GM12878 (cell line): ENCODE measurements around the gene RIN1. TPM values are rescaled to one million over a fixed set of nuclear protein-coding genes. Genes with fewer than 3 reads are reported as not detected.
A peak's percentile ranks its signal among the peaks of the same experiment; 100 is the strongest.

Source experiments
- ATF7 ChIP-seq: fragments of 450-650 bp; IDR thresholded peaks from 2 replicates; pipeline ENCODE4 v1.6.1; 2016; ENCODE audit warnings: low read depth, mild to moderate bottlenecking
- BACH1 ChIP-seq: fragments of 450-650 bp; IDR thresholded peaks from 2 replicates; pipeline ENCODE4 v1.6.1; 2017; ENCODE audit warnings: mild to moderate bottlenecking, borderline replicate concordance
- CBFB ChIP-seq: IDR thresholded peaks from 2 replicates; pipeline ENCODE4 v1.6.1; 2016; ENCODE audit warnings: antibody characterized with exemption, low read depth
- CREB1 ChIP-seq: IDR thresholded peaks from 2 replicates; pipeline ENCODE4 v1.6.1; 2012; ENCODE audit warnings: low read depth, mild to moderate bottlenecking, inconsistent platforms
- E2F4 ChIP-seq: IDR thresholded peaks from 2 replicates; pipeline ENCODE4 v1.6.1; 2012; ENCODE audit warnings: low read depth, low read length, improper control_type of control experiment
- EED ChIP-seq: sonication (generic); IDR thresholded peaks from 2 replicates; pipeline ENCODE4 v1.6.1; 2016; ENCODE audit warnings: antibody characterized with exemption, low read depth
- EP300 ChIP-seq, 2 experiments: fragments of 150-350 bp in 1 of 2; IDR thresholded peaks; 2 replicates each; pipeline ENCODE4 v1.6.1; 2011 to 2012; ENCODE audit warnings: low read depth in 2 of 2, low read length in 2 of 2, borderline replicate concordance in 1 of 2, improper control_type of control experiment in 1 of 2, inconsistent platforms in 1 of 2; ENCODE audit not compliant: control insufficient read depth in 1 of 2
- ESRRA ChIP-seq: IDR thresholded peaks from 2 replicates; pipeline ENCODE4 v1.6.1; 2012; ENCODE audit warnings: mild to moderate bottlenecking, low read length, improper control_type of control experiment
- HDGF ChIP-seq: fragments of 450-650 bp; IDR thresholded peaks from 2 replicates; pipeline ENCODE4 v1.6.1; 2016; ENCODE audit warnings: antibody characterized with exemption
- IKZF2 ChIP-seq, 2 experiments: fragments of 450-650 bp; IDR thresholded peaks; 2 replicates each; pipeline ENCODE4 v1.6.1; 2017; ENCODE audit warnings: mild to moderate bottlenecking in 2 of 2, moderate library complexity in 2 of 2
- KDM1A ChIP-seq: fragments of 200-600 bp; sonication (generic); IDR thresholded peaks from 2 replicates; pipeline ENCODE4 v1.6.1; 2016; ENCODE audit warnings: borderline replicate concordance
- KLF5 ChIP-seq: fragments of 450-650 bp; IDR thresholded peaks from 2 replicates; pipeline ENCODE4 v1.6.1; 2014; ENCODE audit warnings: mild to moderate bottlenecking; ENCODE audit not compliant: partially characterized antibody
- LARP7 ChIP-seq: fragments of 450-650 bp; IDR thresholded peaks from 2 replicates; pipeline ENCODE4 v1.6.1; 2017; ENCODE audit warnings: mild to moderate bottlenecking
- NFXL1 ChIP-seq: fragments of 450-650 bp; IDR thresholded peaks from 2 replicates; pipeline ENCODE4 v1.6.1; 2017; ENCODE audit warnings: antibody characterized with exemption, mild to moderate bottlenecking, borderline replicate concordance
- NR2F1 ChIP-seq: fragments of 450-650 bp; conservative IDR thresholded peaks from 2 replicates; pipeline ENCODE4 v1.6.1; 2017; ENCODE audit warnings: mild to moderate bottlenecking
- PAX8 ChIP-seq: fragments of 450-650 bp; IDR thresholded peaks from 2 replicates; pipeline ENCODE4 v1.6.1; 2017; ENCODE audit warnings: mild to moderate bottlenecking, moderate library complexity
- PKNOX1 ChIP-seq: fragments of 450-650 bp; IDR thresholded peaks from 2 replicates; pipeline ENCODE4 v1.6.1; 2016; ENCODE audit warnings: mild to moderate bottlenecking
- PML ChIP-seq: IDR thresholded peaks from 2 replicates; pipeline ENCODE4 v1.6.1; 2012; ENCODE audit warnings: low read length, inconsistent platforms
- RB1 ChIP-seq: fragments of 450-650 bp; formaldehyde crosslinking; IDR thresholded peaks from 2 replicates; pipeline ENCODE4 v1.6.1; 2017; ENCODE audit warnings: mild to moderate bottlenecking, borderline replicate concordance
- RCOR1 ChIP-seq: conservative IDR thresholded peaks from 2 replicates; pipeline ENCODE4 v1.6.1; 2012; ENCODE audit warnings: low read depth, low read length, improper control_type of control experiment
- RFX5 ChIP-seq: IDR thresholded peaks from 2 replicates; pipeline ENCODE4 v1.6.1; 2011; ENCODE audit warnings: low read depth, low read length, improper control_type of control experiment
- SIN3A ChIP-seq: IDR thresholded peaks from 2 replicates; pipeline ENCODE4 v1.6.1; 2012; ENCODE audit warnings: low read depth, low read length, improper control_type of control experiment
- SMARCA5 ChIP-seq: fragments of 450-650 bp; IDR thresholded peaks from 2 replicates; pipeline ENCODE4 v1.6.1; 2017; ENCODE audit warnings: mild to moderate bottlenecking
- SUZ12 ChIP-seq: fragments of 200-600 bp; sonication (generic); IDR thresholded peaks from one replicate; pipeline ENCODE4 v1.6.1; 2018; ENCODE audit warnings: antibody characterized with exemption, mild to moderate bottlenecking; ENCODE audit not compliant: unreplicated experiment
- TARDBP ChIP-seq: IDR thresholded peaks from 2 replicates; pipeline ENCODE4 v1.6.1; 2016; ENCODE audit warnings: borderline replicate concordance
- TCF3 ChIP-seq: IDR thresholded peaks from 2 replicates; pipeline ENCODE4 v1.6.1; 2012; ENCODE audit warnings: low read depth, mild to moderate bottlenecking, low read length, borderline replicate concordance; ENCODE audit not compliant: insufficient read depth
- YBX1 ChIP-seq: fragments of 450-650 bp; IDR thresholded peaks from 2 replicates; pipeline ENCODE4 v1.6.1; 2016; ENCODE audit warnings: antibody characterized with exemption
- YY1 ChIP-seq: IDR thresholded peaks from 2 replicates; pipeline ENCODE4 v1.6.1; 2011; ENCODE audit warnings: low read depth, mild to moderate bottlenecking, low read length
- ZZZ3 ChIP-seq: IDR thresholded peaks from 2 replicates; pipeline ENCODE4 v1.6.1; 2011; ENCODE audit warnings: low read depth; ENCODE audit not compliant: control insufficient read depth, insufficient read length
- polyA plus RNA-seq, 11 experiments: library from polyadenylated mRNA; depleted of rRNA in 4 of 11; unstranded in 6 of 11; stranded (reverse) in 5 of 11; fragments of >200 nt; fragmentation: Nextera tagmentation in 4 of 11; fragmentation: Illumina TruSeq in 1 of 11; extraction: Ambion mirVana in 4 of 11; extraction: Trizol in 1 of 11; gene quantifications; 1 replicate in 1 of 11; 2 replicates in 10 of 11; pipeline versions ENCODE4 v1.2.1 to v1.2.3, GENCODE V29; 2011 to 2016; ENCODE audit warnings: inconsistent platforms in 2 of 11, missing spikeins in 2 of 11, low read depth in 1 of 11
- total RNA-seq, 4 experiments: library from RNA; depleted of rRNA in 3 of 4; stranded (reverse); fragments of >200 nt in 3 of 4; fragmentation: Illumina TruSeq in 1 of 4; extraction: Trizol in 1 of 4; gene quantifications; 2 replicates each; pipeline versions ENCODE4 v1.2.1 to v1.2.3, GENCODE V29; 2013 to 2021
- TF ChIP-seq, protein P1 (sequence below): IDR thresholded peaks from 2 replicates; pipeline ENCODE4 v1.6.1; 2011; ENCODE audit warnings: borderline replicate concordance, low read depth, mild to moderate bottlenecking, moderate library complexity, low read length; ENCODE audit not compliant: insufficient read depth, poor library complexity, severe bottlenecking

RIN1 gene
- total and polyA plus RNA-seq, 10 of the 15 experiments (the other 5 are each of a cell fraction or from before 2014, with no cell fraction given) = 0.04 to 0.69 (median 0.22) TPM; not detected in 1

GRCh38 chr11:66282468-66283455 lies 53.5 kb downstream of the RIN1 start (continued):
- no peak for TF ChIP-seq ZZZ3
- TF ChIP-seq CREB1 = peak; percentile 42; the same call in 1 of the 2 replicates
- TF ChIP-seq ESRRA = 0 out of 2 replicates have a peak, but pooled peaks have one; percentile 52
- peak; percentile 18; the same call in 1 of the 2 replicates for TF ChIP-seq PKNOX1
- peak; percentile 81 for TF ChIP-seq BACH1
- TF ChIP-seq TCF3 = peak; percentile 83
- no peak for TF ChIP-seq YBX1
- TF ChIP-seq RCOR1 = peak; percentile 76; the same call in 1 of the 2 replicates
- no peak for TF ChIP-seq PML
- peak; percentile 72 for TF ChIP-seq KLF5
- TF ChIP-seq LARP7 = peak; percentile 100
- peak; percentile 72; the same call in 1 of the 2 replicates for TF ChIP-seq HDGF
- peak; percentile 33 to 45; a peak in 1 of 4 replicates for TF ChIP-seq EP300 (IDR thresholded peaks at IDR 0.05; ENCODE audit: borderline replicate concordance in 1 of 2, control insufficient read depth in 1 of 2, low read depth in 2 of 2, low read length in 2 of 2)
- peak; percentile 96 for TF ChIP-seq SIN3A
- no peak for TF ChIP-seq IKZF2 (IDR thresholded peaks at IDR 0.05)
- no peak for TF ChIP-seq PAX8
- peak; percentile 69; the same call in 1 of the 2 replicates for TF ChIP-seq RB1
- peak; percentile 53; the same call in 1 of the 2 replicates for TF ChIP-seq NR2F1
- no peak; the same call in 1 of the 2 replicates for TF ChIP-seq E2F4
- no peak for TF ChIP-seq NFXL1
- TF ChIP-seq KDM1A = no peak
- TF ChIP-seq EED = no peak
- TF ChIP-seq SMARCA5 = no peak
- no peak for TF ChIP-seq TARDBP
- TF ChIP-seq RFX5 = peak; percentile 72; the same call in 1 of the 2 replicates
- no peak for TF ChIP-seq CBFB
- TF ChIP-seq, protein P1, sequence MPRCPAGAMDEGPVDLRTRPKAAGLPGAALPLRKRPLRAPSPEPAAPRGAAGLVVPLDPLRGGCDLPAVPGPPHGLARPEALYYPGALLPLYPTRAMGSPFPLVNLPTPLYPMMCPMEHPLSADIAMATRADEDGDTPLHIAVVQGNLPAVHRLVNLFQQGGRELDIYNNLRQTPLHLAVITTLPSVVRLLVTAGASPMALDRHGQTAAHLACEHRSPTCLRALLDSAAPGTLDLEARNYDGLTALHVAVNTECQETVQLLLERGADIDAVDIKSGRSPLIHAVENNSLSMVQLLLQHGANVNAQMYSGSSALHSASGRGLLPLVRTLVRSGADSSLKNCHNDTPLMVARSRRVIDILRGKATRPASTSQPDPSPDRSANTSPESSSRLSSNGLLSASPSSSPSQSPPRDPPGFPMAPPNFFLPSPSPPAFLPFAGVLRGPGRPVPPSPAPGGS = no peak
- no peak for TF ChIP-seq SUZ12
- peak; percentile 79 for TF ChIP-seq YY1
- no peak for TF ChIP-seq ATF7
